Subcutaneous abdominal adipose tissue (tissue), 5 donors: ENCODE data around the gene THADA.

ENCODE experiments used
- H3K27ac ChIP-seq: one replicate; pipeline ENCODE4 v1.7.0; 2013; ENCODE audit warnings: low read depth, mild to moderate bottlenecking, inconsistent platforms, low read length, moderate library complexity
- H3K27me3 ChIP-seq, 5 donors: one replicate each; pipeline ENCODE4 v1.7.0; 2013; ENCODE audit warnings: low read length in 5 of 5, inconsistent platforms in 1 of 5; ENCODE audit not compliant: control insufficient read depth in 5 of 5, insufficient read depth in 4 of 5
- H3K36me3 ChIP-seq, 5 donors: one replicate each; pipeline ENCODE4 v1.7.0; 2013; ENCODE audit warnings: low read length in 5 of 5; ENCODE audit not compliant: control insufficient read depth in 5 of 5, insufficient read depth in 5 of 5
- H3K4me1 ChIP-seq, 5 donors: one replicate each; pipeline ENCODE4 v1.7.0; 2013; ENCODE audit warnings: low read length in 5 of 5, mild to moderate bottlenecking in 3 of 5, moderate library complexity in 1 of 5; ENCODE audit not compliant: control insufficient read depth in 5 of 5, insufficient read depth in 5 of 5
- H3K4me3 ChIP-seq, 5 donors: one replicate each; pipeline ENCODE4 v1.7.0; 2013; ENCODE audit warnings: low read length in 5 of 5, low read depth in 1 of 5
- H3K9ac ChIP-seq, 5 donors: one replicate each; pipeline ENCODE4 v1.7.0; 2013; ENCODE audit warnings: low read length in 5 of 5, mild to moderate bottlenecking in 4 of 5, moderate library complexity in 3 of 5
- H3K9me3 ChIP-seq, 5 donors: one replicate each; pipeline ENCODE4 v1.7.0; 2013; ENCODE audit warnings: low read length in 5 of 5; ENCODE audit not compliant: control insufficient read depth in 5 of 5
- donor health status: healthy.
- donor health status: healthy.
- donor health status: healthy.
- donor health status: healthy.
- donor health status: healthy.

THADA gene

GRCh38 chr2:43345391-43345813 lies 250.4 kb downstream of the THADA start:
- H3K4me1 ChIP-seq: peaks cover 11 to 74% (median 68%) of the 10 kb centered on the region in 5 donors
- no peak overlapping the region for H3K4me3 ChIP-seq

GRCh38 chr2:43344868-43345373 lies 250.9 kb downstream of the THADA start:
- no peak overlapping the region for H3K4me3 ChIP-seq
- peak overlapping the region; percentile 89 for H3K27ac ChIP-seq
- no peaks in the 10 kb centered on the region for H3K27me3 ChIP-seq
- H3K9ac ChIP-seq: peak overlapping the region in 2 of 5 donors; percentile 2 to 56
- H3K36me3 ChIP-seq: peaks cover 0 to 5% (median 0%) of the 10 kb centered on the region in 5 donors
- peaks cover 11 to 74% (median 68%) of the 10 kb centered on the region in 5 donors for H3K4me1 ChIP-seq
- H3K9me3 ChIP-seq: no peaks in the 10 kb centered on the region

More at GRCh38 chr2:43345391-43345813, 250.4 kb downstream of the THADA start:
- H3K36me3 ChIP-seq: peaks cover 0 to 5% (median 0%) of the 10 kb centered on the region in 5 donors
- H3K27me3 ChIP-seq: no peaks in the 10 kb centered on the region
- H3K27ac ChIP-seq: peak overlapping the region; percentile 89
- H3K9me3 ChIP-seq: no peaks in the 10 kb centered on the region
- H3K9ac ChIP-seq: peak overlapping the region in 1 of 5 donors; percentile 56

- peaks cover 11 to 66% (median 58%) of the 10 kb centered on the region in 5 donors for H3K4me1 ChIP-seq
Measured at GRCh38 chr2:43343573-43344304, 252.1 kb downstream of the THADA start.

GRCh38 chr2:43341959-43342757 lies 253.7 kb downstream of the THADA start:
- Histone ChIP-seq H3K36me3 (peaks cover 0 to 5% (median 0%) of the 10 kb centered on the region in 5 donors), H3K27me3 (no peaks in the 10 kb centered on the region), H3K4me1 (peaks cover 11 to 62% (median 53%) of the 10 kb centered on the region in 5 donors), H3K27ac (no peak overlapping the region), H3K9ac (no peak overlapping the region), H3K9me3 (no peaks in the 10 kb centered on the region), H3K4me3 (no peak overlapping the region)

More at GRCh38 chr2:43343573-43344304, 252.1 kb downstream of the THADA start:
- no peaks in the 10 kb centered on the region for H3K9me3 ChIP-seq
- peak overlapping the region; percentile 89 for H3K27ac ChIP-seq
- no peak overlapping the region for H3K4me3 ChIP-seq
- H3K27me3 ChIP-seq: no peaks in the 10 kb centered on the region
- H3K9ac ChIP-seq: peak overlapping the region in 3 of 5 donors; percentile 14 to 60 (median 36)
- peaks cover 0 to 5% (median 0%) of the 10 kb centered on the region in 5 donors for H3K36me3 ChIP-seq

GRCh38 chr2:43340945-43341356 lies 254.9 kb downstream of the THADA start:
- Histone ChIP-seq H3K4me1 (peaks cover 11 to 64% (median 57%) of the 10 kb centered on the region in 5 donors), H3K9ac (no peak overlapping the region), H3K27ac (peak overlapping the region; percentile 75), H3K27me3 (no peaks in the 10 kb centered on the region), H3K36me3 (peaks cover 0 to 5% (median 0%) of the 10 kb centered on the region in 5 donors), H3K9me3 (no peaks in the 10 kb centered on the region), H3K4me3 (no peak overlapping the region)

GRCh38 chr2:43340066-43340465 lies 255.8 kb downstream of the THADA start:
- Histone ChIP-seq H3K4me1 (peaks cover 11 to 55% (median 48%) of the 10 kb centered on the region in 5 donors), H3K27me3 (no peaks in the 10 kb centered on the region), H3K27ac (peak overlapping the region; percentile 75), H3K9me3 (no peaks in the 10 kb centered on the region), H3K4me3 (no peak overlapping the region), H3K36me3 (peaks cover 0 to 5% (median 0%) of the 10 kb centered on the region in 5 donors), H3K9ac (peak overlapping the region in 1 of 5 donors; percentile 5)

GRCh38 chr2:43333656-43334144 lies 262.1 kb downstream of the THADA start:
- Histone ChIP-seq H3K9me3 (no peaks in the 10 kb centered on the region), H3K27me3 (no peaks in the 10 kb centered on the region), H3K36me3 (no peaks in the 10 kb centered on the region), H3K4me1 (peaks cover 17 to 61% (median 57%) of the 10 kb centered on the region in 5 donors), H3K27ac (peak overlapping the region; percentile 83), H3K4me3 (peak overlapping the region in 3 of 5 donors; percentile 23 to 30 (median 26)), H3K9ac (peak overlapping the region in 4 of 5 donors; percentile 2 to 39 (median 12))

- Histone ChIP-seq H3K4me3 (peak overlapping the region in 3 of 5 donors; percentile 23 to 30 (median 26)), H3K36me3 (no peaks in the 10 kb centered on the region), H3K27me3 (no peaks in the 10 kb centered on the region), H3K9ac (peak overlapping the region in 3 of 5 donors; percentile 2 to 39 (median 10)), H3K27ac (peak overlapping the region; percentile 83), H3K4me1 (peaks cover 17 to 65% (median 59%) of the 10 kb centered on the region in 5 donors), H3K9me3 (no peaks in the 10 kb centered on the region)
Measured at GRCh38 chr2:43333101-43333655, 262.7 kb downstream of the THADA start.

- Histone ChIP-seq H3K36me3 (no peaks in the 10 kb centered on the region), H3K9me3 (no peaks in the 10 kb centered on the region), H3K9ac (no peak overlapping the region), H3K4me1 (peaks cover 17 to 65% (median 60%) of the 10 kb centered on the region in 5 donors), H3K27me3 (no peaks in the 10 kb centered on the region), H3K4me3 (peak overlapping the region in 1 of 5 donors; percentile 9), H3K27ac (peak overlapping the region; percentile 83)
Measured at GRCh38 chr2:43332653-43333052, 263.2 kb downstream of the THADA start.
